HG03378 (cell line): ENCODE data around the gene PAPPA2.
"Not testable (repeated sequence)": the region's sequence is repeated elsewhere in the genome, so short reads cannot be mapped to it uniquely, and the experiment has no call there.

Source experiments
- ATAC-seq: cut with Tn5 transposase; IDR thresholded peaks from one replicate; pipeline ENCODE4 v1.9.1; 2021; ENCODE audit warnings: mild to moderate bottlenecking, moderate library complexity; ENCODE audit not compliant: unreplicated experiment

The PAPPA2 gene

DNA sequence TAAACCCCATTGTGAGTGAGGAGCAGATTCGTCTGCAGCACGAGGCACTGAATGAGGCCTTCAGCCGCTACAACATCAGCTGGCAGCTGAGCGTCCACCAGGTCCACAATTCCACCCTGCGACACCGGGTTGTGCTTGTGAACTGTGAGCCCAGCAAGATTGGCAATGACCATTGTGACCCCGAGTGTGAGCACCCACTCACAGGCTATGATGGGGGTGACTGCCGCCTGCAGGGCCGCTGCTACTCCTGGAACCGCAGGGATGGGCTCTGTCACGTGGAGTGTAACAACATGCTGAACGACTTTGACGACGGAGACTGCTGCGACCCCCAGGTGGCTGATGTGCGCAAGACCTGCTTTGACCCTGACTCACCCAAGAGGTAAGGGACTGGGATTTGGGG is 132.2 kb downstream of the PAPPA2 start:
- no peak for ATAC-seq

DNA sequence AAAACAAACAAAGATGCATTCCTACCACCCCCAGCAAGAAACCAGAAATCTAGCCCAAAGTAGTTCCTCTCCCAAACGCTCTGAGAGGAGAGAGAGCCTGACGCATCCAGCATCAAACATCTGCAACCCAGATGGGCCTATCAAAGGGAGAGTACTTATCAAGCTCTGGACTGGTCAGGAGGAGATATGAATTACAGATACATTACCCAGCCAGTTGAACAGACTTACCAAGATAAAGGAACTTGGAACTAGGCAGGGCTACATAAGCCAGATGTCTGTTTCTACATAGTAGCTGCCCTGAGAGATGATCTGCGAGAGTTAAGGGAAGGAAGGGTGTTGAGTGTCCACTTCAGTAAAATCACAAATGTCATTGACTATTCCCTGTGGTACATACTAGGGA is 138.4 kb downstream of the PAPPA2 start:
- no peak for ATAC-seq

DNA sequence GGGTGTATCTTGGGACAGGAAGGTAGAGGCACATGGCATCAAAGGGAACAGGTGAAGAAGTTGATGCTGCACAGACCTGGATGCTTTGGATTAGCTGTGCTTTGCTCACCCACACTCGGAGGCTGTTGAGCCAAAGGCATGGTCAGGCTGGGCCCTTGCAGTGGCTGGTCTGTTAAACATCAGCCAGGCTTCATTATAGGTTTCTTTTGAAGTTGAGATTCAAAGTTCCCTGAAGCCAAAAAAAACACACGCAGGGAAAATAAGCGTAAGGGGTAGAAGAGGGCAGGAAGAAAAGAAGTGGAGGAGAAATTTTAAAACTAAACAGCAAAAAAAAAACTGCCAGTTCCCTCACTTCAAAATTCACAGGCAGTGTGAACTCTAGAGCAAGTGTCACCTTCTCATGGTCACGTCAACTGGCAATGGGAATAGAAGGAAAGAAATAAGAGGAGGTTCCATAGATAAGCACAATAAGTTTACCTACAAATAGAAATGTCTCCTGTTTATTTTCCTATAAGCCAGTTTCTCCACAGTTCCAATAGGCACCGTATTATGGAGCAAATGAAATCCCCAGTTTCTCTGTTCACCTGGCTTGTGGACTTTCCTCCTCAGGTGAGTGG is 139.5 kb downstream of the PAPPA2 start:
- no peak for ATAC-seq

DNA sequence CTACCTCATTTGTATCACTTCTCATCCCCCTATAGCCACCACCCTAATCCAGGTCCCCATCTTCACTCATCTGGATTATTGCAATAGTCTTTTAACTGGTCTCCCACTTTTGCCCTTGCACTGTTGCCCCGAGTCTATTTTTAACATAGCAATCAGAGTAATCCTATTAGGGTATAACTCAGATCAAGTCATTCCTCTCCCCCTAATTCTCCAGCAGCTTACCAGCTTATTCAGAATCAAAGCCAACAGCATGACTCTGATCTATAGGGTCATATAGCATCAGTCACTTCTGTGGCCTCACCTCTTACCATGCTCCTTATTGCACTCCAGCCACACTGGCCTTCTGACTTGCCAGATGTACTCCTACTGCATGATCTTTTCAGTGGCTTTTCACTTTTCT is 140.7 kb downstream of the PAPPA2 start:
- no peak for ATAC-seq

DNA sequence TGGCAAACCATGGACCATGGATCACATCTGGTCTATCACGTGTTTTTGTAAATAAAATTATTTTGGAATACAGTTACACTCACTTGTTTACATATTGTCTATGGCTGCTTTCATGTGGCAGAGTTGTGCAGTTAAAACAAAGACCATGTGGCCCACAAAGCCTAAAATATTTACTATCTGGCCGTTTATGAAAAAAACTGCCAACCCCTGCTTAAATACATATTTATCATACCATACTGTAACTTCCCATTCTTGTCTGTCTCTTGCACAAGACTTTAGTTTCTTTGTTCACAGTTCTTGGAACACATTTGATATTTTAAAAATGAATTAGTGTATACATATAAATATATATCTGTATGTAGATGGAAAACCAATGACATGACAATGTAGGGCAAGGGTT is 141.5 kb downstream of the PAPPA2 start:
- ATAC-seq = no peak

DNA sequence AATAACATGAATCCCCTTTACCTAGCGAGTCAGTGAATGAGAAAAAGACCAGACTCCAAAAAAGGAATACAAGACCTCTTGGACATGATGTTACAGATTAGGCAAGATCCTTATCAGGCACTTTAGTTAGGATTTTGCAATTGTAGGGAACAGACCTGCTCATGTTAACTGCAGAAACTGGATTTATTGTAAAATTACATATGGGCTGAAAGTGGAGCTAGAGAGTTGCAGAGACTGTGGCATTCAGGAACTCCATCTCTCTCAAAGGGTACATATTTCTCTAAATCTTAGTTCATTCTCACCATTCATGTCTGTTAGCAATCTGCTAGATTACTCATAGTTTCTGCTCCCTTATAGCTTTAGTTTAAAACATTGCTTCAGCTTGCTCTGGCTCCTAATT is 142.2 kb downstream of the PAPPA2 start:
- ATAC-seq = no peak

DNA sequence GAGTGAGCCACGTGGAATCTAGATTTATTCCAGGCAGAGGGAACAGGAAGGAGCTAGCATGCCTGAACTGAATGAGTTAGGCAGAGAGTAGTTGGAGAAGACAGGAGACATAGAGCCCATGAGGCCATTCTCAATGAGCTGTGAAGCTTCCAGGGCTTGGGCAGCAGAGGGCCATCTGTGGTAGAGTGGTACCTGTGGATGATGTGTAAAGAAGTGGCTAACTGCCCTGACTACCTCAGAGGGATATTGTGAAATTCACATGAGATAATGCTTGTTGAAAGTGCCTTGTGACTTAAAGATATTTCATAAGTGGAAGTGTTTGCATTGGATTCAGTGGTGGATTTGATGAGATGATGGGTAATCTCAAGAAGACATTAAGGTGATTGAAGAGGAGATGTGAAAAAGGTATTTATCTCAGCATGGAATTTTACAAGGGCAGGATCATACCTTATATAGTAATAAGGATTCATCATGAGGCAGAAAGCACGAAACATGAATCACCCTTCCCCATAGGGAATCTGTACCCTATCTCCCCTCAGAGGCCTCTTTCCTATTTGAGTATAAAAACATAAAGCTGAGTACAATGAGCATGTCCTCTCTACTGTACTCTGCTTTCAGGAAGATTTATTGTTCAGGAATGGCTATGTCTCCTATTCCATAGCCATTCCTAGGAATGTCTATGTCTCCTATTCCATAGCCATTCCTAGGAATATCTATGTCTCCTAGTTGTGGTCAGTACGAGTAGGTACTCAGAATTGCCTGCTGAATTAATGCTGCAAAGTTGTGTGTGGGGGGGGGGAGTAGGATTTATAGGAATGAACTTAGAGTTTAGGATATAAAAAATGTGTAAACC is 146.8 kb downstream of the PAPPA2 start:
- no peak for ATAC-seq

DNA sequence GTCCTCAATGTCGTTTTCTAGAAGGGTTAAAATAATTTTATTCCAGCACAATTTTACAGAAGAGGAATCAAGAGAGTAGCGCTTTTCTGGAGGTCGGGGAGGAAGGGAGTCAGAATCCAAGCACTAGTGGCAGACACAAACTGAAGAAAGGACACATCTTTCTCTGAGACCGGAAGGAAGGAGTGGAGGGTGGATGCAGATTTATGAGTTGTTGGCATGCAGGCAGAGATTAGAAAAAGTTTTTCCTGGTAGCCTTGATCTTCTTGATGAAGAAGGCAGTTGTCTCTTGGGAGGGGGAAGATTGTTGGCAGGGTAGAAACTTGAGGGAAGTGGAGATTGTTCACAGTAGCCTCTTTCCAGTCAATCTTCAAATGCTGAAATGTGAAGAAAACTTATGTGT is 149.8 kb downstream of the PAPPA2 start:
- no peak for ATAC-seq

DNA sequence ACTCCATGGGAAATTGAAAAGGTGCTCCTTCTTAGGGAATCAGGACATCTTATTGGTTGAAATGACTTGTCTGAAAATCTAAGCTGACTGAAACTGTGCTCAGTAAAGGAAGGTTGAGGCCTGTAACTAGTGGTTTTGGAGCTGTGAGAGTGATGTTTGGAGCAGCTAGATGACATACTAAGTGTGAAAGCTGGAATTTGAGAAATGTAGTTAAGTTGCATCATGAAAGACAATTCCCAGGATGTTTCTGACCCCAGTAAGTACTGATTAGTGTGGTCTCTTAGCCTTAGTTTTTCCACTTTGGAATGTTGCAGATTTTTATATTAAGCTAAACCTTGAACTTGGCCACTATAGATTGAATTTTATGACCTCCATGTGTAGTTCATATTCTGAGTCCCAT is 154.9 kb downstream of the PAPPA2 start:
- ATAC-seq = no peak

DNA sequence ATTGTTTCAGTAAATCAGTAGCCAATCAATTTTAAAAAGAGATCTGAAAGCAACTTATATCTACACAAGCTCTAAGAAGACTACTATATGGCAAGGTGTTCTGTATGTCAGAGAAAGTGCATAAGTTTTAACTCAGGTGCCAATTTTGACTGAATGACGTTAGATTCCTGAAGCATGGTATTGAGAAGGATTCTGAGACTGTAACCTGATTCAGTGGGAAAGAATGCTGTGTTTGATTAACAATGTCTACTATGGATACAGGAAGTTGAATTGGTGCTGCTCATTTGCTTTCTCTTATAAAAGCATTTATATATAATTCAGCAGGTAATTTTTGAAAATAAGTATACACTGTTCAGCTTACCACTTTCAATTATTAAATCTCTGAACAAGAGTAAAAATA is 156.3 kb downstream of the PAPPA2 start:
- ATAC-seq = no peak

DNA sequence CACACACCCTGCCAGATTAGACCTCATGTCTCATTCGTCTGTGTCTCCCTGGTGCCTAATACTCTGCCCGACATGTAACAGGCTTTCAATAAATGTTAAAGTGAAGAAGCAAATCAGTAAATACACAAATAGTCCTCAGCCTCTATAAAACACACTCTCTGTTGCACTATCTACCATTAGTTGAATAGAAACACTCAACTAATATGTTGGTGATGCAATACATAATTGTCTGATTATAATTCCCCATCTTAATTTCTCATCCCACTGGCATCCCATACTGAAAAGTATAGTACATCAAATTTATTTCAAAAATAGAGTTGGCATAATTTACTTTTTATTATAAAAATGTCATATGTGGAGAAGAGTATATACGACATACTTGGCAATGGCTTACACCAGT is 162.4 kb downstream of the PAPPA2 start:
- no peak for ATAC-seq

DNA sequence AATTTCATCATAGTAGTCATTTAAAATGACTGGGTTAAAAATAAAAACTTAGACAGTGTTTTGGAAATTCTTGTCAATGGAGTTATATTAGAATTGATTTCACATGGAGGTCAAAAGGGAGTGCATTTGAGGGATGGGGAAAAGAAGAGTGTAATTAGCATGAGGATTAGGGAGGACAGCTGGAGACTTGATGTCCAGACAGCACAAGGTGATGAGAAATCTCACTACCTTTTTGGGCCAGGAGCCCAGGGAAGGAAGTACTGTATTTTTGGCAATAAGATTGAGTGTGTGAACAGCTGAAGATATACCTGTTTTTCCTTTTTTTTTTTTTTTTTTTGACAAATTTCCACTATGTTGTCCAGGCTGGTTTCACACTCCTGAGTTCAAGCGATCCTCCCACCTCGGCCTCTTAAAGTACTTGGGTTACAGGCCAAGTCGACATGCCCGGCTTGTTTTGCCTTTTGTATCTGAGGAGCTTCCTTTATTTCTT is 163.6 kb downstream of the PAPPA2 start:
- no peak for ATAC-seq

DNA sequence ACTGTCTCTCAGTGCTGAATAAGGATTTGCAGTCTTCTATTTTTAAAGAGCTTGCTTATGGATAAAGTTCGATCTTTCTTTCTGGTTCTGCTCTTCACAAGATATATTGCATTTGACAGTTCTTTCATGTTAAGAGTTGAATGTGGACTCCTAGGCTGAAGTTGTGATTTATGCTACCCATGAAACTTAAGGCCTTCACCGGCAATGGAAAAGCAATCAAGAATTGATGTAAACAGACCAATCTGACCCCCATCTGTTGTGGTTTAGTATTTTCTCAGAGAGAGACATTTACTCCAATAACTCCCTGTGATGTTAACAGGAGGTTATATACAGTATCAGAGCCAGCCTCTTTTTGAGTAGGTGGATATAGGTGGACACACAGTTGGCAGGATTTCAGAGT is 165.8 kb downstream of the PAPPA2 start:
- no peak for ATAC-seq

DNA sequence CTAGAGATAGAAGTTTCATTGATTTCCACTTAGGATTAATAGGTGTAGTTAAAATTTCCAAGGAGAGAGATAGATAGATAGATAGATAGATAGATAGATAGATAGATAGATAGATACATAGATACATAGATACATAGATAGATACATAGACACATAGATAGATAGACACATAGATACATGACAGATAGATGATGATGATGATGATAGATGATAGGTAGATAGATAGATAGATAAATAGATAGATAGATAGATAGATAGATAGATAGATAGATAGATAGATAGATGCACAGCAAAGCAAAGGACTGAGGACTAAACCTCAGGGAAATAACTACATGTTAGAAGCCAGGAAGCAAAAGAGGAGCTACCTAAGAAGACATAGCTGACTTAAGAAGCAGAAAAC is 171.8 kb downstream of the PAPPA2 start:
- ATAC-seq = not testable (repeated sequence)

DNA sequence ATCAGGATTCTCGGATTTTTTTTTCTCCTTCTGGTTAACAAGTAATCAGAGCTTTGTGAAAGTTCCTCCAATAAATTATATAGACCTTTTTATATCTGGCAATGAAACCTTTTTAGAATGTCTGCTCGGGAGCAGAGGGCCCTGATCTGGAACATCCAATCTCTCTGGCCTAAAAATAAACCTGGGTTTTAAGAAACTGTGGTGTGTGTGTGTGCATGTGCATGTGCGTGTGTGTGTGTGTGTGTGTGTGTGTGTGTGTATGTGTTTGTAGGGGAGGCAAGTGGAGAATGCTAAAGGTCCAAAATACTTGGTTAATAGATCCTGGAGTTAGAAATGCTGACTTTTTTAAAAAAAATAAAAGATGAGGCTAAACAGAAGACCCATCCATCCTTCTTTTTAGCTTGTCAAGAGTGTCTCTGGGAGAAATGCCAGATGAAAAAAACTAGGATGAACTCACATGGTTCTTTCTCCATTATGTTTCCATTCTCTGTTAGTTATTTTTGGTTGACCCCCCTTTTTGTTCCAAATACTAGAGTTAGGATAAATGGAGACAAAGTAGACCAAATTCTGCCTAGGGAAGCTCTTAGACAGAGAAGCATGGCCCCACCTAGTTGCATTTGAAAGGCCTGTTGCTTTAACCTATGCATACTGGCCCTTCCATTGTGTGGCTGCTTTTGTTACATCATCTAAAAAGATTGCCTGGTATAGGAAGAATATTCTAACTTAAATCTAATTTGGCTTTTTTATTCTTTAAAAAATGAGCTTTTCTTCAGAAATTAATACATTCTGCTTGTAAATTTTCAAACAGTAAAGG is 175.9 kb downstream of the PAPPA2 start:
- ATAC-seq = no peak

DNA sequence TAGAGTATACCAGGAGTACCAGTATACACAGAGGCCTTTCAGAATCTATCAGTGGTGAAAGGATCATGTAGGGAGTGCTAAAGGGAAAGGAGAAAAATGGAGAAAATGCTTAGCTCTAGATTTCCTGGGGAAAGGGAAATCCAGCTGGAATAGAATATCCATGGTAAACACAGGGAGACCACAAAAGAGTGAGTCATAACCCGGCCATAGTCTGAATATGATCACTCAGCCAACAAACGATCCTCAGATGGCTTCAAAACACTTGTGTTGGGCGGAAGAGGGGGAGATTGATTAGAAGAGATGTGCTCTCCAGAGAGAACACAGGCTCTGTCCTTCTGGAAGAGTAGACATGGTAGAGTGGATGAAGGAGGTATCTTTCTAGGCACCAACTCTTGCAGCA is 180.6 kb downstream of the PAPPA2 start:
- no peak for ATAC-seq

DNA sequence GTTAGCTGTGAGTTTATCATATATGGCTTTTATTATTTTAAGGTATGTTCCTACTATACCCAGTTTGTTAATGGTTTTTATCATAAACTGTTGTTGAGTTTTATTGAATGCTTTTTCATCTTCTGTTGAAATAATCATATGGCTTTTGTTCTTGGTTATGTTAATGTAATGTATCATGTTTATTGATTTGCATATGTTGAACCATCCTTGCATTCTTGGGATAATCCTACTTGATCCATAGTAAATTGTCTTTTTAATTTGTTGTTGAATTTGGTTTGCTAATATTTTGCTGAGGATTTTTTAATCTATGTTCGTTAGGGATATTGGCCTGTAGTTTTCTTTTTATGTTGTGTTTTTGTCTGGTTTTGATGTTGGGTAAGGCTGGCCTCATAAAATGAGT is 185.6 kb downstream of the PAPPA2 start:
- no peak for ATAC-seq

DNA sequence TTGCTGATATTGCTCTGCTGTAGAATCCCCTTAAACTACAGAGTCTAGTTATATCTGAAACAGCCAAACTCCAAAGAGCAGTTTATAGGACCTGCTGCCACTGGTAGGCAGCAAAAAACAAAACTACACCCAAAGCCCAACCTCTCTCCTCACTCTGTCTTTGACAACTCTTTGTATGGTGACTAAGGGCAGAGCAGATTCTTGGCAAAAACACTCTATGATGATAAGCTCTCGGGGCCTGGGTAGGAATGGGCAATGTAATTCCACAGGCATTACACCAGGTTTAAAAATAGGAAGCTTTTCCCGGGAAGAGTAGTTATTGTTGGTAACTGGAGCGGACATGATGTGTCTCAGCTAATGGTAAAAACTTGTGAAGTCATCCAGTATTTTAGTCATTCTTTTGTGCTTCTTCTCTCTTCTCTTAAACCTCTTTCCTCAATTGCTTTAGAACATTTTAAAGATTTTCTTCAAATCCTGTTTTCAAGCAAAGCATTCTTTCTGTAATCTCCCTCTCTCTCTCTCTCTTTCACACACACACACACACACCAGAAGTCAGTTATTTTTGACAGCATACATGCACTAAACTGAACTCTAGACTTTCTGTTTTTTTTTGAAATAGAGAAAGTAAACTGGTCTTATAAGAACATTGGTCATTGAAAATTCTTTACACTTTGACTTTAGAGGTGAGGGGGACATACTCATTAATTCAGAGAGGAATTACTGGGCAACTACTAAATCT is 193.5 kb downstream of the PAPPA2 start:
- ATAC-seq = no peak

DNA sequence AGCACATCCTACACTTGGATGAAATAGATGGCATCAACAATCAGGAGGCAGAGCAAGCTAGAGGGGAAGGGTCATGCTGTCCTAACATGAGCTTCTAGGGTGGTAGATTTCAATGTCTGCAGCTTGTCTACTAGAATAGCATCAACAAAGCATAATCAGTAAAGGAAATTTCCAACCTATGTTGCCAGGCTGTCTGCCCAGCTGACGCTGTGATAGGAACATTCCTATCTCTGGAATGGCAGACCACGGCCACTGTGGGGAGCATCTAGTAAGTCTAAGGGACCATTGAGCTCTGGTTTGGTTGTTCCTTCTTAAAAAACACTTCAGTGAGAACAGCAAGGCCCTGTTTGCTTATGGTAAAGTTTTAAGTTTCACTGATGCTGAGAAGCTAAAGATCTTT is 206.8 kb downstream of the PAPPA2 start:
- ATAC-seq = no peak

DNA sequence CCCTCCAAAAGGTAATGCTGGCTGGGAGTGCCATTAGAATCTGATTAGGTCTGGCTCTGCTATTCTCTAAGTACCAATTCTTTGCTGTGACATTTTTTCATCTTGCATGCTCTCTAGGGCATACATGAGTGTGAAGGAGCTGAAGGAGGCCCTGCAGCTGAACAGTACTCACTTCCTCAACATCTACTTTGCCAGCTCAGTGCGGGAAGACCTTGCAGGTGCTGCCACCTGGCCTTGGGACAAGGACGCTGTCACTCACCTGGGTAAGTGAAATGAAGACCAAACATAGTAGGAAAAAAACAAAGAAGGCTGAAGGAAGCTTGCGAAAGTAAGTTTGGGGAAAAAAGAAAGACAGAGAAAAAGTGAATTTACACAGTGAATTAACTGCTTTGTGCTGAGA is 207.9 kb downstream of the PAPPA2 start:
- no peak for ATAC-seq
